ENCODE measurements around the gene KIAA0232.

The KIAA0232 gene

DNA sequence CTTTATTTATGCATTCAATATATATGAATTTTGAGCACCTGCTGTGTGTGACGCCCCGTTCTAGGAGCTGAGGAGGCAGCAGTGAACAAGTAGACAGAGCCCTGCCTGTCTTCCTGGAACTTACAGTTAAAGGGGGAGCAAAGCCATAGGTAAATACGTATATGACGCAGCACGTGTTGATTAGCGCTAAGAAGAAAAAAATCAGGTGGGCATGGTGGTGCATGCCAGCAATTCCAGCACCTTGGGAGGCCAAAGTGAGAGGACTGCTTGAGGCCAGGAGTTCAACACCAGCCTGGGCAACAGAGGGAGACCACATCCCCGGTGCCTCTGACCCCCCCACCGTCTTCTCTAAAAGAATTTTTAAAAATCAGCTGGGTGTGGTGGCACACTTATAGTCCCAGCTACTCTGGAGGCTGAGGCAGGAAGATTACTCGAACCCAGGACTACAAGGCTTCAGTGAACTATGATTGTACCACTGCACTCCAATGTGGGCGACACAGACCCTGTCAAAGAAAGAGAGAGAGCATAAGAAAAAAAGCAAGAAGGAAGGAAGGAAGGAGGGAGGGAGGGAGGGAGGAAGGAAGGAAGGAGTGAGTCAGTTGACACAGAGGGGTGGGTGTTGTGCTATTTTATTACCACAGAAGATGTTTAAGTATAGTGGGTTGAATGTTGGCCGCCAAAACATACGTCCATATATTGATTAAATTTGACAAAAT is 5.4 kb upstream of the KIAA0232 start:
- H3K9me3 ChIP-seq = no peaks in the 10 kb centered on the region
- no peak for DNase-seq
- TF ChIP-seq, protein P1, sequence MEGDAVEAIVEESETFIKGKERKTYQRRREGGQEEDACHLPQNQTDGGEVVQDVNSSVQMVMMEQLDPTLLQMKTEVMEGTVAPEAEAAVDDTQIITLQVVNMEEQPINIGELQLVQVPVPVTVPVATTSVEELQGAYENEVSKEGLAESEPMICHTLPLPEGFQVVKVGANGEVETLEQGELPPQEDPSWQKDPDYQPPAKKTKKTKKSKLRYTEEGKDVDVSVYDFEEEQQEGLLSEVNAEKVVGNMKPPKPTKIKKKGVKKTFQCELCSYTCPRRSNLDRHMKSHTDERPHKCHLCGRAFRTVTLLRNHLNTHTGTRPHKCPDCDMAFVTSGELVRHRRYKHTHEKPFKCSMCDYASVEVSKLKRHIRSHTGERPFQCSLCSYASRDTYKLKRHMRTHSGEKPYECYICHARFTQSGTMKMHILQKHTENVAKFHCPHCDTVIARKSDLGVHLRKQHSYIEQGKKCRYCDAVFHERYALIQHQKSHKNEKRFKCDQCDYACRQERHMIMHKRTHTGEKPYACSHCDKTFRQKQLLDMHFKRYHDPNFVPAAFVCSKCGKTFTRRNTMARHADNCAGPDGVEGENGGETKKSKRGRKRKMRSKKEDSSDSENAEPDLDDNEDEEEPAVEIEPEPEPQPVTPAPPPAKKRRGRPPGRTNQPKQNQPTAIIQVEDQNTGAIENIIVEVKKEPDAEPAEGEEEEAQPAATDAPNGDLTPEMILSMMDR (IDR thresholded peaks at IDR 0.05; ENCODE audit: low read depth, low read length) = no peak
- no peaks in the 10 kb centered on the region; the same call in 1 of the 2 replicates for H3K27me3 ChIP-seq
- no peak overlapping the region for H3K4me3 ChIP-seq (ENCODE audit: low read depth, low read length)
- H3K36me3 ChIP-seq = no peaks in the 10 kb centered on the region
- 0 out of 2 replicates have a peak, but pooled peaks cover 2% of the 10 kb centered on the region for H3K4me1 ChIP-seq

DNA sequence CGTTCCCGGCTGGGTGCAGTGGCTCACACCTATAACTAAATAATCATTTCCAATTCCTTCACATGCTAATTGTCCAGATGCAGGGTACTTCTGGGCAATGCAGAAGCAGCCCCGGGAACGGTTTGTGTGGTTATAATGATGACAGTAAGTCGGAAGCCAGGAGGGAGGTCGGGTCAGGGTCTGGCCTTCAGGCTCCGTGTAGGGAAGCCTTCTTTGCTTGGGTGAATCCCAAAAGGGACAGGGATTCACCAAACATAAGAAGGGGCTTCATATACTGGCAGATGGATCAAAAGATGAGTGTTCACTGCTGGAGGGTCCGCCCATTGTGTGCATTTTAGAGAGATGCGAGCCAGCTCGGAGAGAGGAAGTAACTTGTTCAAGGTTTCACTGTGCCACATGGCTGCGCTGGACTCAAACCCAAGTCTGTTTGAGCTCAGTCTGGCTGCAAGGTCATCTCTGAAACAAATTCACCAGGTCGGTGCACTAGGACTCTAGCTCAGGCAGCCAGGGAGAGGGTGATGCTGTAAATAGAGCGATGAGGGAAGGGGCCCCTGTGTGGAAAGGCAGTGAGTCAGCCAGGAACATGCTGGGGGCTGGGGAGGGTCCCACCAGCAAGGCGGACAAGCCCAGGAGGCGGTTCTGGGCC is 4.8 kb upstream of the KIAA0232 start:
- TF ChIP-seq, protein P1 (IDR thresholded peaks at IDR 0.05; ENCODE audit: low read depth, low read length) = no peak
- no peak overlapping the region for H3K4me3 ChIP-seq (ENCODE audit: low read depth, low read length)
- no peaks in the 10 kb centered on the region; the same call in 1 of the 2 replicates for H3K27me3 ChIP-seq
- no peaks in the 10 kb centered on the region for H3K36me3 ChIP-seq
- no peak for DNase-seq
- H3K9me3 ChIP-seq = no peaks in the 10 kb centered on the region
- H3K4me1 ChIP-seq = 0 out of 2 replicates have a peak, but pooled peaks cover 2% of the 10 kb centered on the region

DNA sequence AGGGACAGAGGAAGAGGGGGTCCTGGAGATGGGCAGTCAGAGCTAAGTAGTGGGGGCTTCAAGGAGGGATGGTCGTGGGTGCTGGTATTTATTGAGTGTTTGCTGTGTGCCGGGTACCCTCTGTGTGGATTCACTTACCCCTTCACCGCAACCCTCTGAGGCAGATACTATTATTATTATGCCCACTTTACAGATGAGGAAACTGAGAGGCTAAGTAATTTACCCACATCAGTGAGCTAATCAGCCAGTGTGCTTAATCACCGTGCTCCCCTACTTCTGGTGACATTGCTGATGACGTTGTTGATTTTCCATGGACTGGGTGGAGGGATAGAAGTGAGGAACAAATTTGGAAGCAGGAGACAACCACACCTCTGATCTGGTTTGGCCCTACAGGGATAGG is 4.1 kb upstream of the KIAA0232 start:
- no peak for DNase-seq
- H3K9me3 ChIP-seq = no peaks in the 10 kb centered on the region
- H3K4me3 ChIP-seq (ENCODE audit: low read depth, low read length) = no peak overlapping the region
- no peaks in the 10 kb centered on the region; the same call in 1 of the 2 replicates for H3K27me3 ChIP-seq
- no peaks in the 10 kb centered on the region for H3K36me3 ChIP-seq
- 0 out of 2 replicates have a peak, but pooled peaks cover 2% of the 10 kb centered on the region for H3K4me1 ChIP-seq
- TF ChIP-seq, protein P1 (IDR thresholded peaks at IDR 0.05; ENCODE audit: low read depth, low read length) = no peak

DNA sequence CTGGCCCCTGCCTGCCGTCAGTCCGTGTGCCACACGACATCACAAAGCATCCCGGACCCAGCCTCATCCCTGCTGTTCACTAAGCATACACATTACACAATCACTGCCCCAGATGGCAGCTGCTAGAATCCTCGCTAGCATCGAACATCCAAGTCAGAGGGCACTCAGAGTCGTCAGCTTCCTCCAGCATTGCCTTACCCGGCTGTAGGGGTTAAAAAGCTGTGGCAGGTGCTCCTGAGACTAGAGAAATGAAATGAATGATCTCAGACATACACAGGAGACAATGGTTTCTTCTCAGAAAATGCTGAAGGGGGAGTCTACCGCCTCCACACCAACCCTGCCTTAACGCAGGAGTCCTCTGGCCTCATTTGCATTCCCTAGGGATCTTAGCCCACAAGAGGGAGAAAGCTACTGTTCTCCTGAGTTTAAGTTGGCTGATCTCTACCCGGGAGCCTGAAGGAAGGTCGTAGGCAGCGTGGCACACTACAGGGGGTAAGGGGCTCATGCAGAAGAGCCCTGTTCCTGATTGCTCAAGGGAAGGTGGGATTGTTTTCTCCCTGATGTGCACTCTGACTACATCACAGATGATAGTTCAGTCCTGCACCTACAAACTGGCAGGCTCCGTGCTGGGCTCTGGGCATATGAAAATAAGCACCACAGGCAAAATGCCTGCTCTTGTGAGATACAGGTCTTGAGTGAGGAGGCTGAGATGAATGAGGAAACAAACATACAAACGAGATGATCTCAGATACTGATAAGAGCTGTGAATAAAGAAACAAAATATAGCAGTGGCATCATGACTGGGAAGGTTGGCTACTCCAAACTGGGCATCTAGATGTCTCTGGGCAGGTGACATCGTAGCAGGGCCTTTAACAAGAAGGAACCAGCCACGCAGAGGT is 2.6 kb upstream of the KIAA0232 start:
- no peaks in the 10 kb centered on the region; the same call in 1 of the 2 replicates for H3K27me3 ChIP-seq
- H3K36me3 ChIP-seq = no peaks in the 10 kb centered on the region
- TF ChIP-seq, protein P1 (IDR thresholded peaks at IDR 0.05; ENCODE audit: low read depth, low read length) = no peak; the same call in 1 of the 2 replicates
- no peaks in the 10 kb centered on the region for H3K9me3 ChIP-seq
- 0 out of 2 replicates have a peak, but pooled peaks cover 2% of the 10 kb centered on the region for H3K4me1 ChIP-seq
- DNase-seq = no peak
- no peak overlapping the region for H3K4me3 ChIP-seq (ENCODE audit: low read depth, low read length)

DNA sequence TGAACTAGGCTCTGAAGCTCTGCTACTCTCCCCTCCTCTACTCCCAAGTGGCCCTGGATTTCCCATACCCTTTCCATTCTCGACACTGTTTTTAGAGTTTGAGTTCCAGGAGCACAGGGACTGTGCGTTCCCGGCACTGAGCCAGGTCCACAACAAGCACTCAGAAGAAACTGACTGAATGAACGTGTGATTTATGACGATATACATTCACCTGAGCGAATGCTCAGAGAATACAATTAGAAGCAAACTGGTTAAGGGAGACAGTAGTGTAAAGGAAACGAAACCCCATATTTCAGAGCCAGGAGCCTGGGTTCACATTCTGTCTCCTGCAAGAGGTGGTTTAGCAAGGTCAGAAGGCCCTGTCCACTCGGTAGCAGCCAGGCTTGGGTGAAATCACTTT is 1.4 kb upstream of the KIAA0232 start:
- no peak for DNase-seq
- Histone ChIP-seq H3K9me3 (no peaks in the 10 kb centered on the region), H3K4me1 (0 out of 2 replicates have a peak, but pooled peaks cover 2% of the 10 kb centered on the region), H3K36me3 (no peaks in the 10 kb centered on the region), H3K27me3 (no peaks in the 10 kb centered on the region; the same call in 1 of the 2 replicates), H3K4me3 (ENCODE audit: low read depth, low read length) (no peak overlapping the region)
- TF ChIP-seq, protein P1 (IDR thresholded peaks at IDR 0.05; ENCODE audit: low read depth, low read length) = no peak
